ENCODE data around the gene MYPN.

- no peak for TF ChIP-seq POLR2A (IDR thresholded peaks at IDR 0.05; ENCODE audit: low read length)
- no peak for TF ChIP-seq GATA1 (IDR thresholded peaks at IDR 0.05; ENCODE audit: low read depth, low read length)
Observed at GRCh38 chr10:68118657-68119056, 9.4 kb downstream of the MYPN start.

All from erythroblast (primary cell).